Smooth muscle cell (in vitro differentiated cells): ENCODE data around the gene TMC1. TPM values are rescaled to one million over a fixed set of nuclear protein-coding genes. Genes with fewer than 3 reads are reported as not detected.

ENCODE experiments used
- DNase-seq: peaks from one replicate; lab custom pipeline; 2025; ENCODE audit not compliant: unreplicated experiment; lab: John Stamatoyannopoulos, UW
- H2AFZ ChIP-seq: fragments of 200-600 bp; sonication (generic); 2 replicates; pipeline ENCODE4 v1.6.0; 2016; ENCODE audit warnings: antibody characterized with exemption, low read depth, mild to moderate bottlenecking
- H3F3A ChIP-seq: fragments of 200-600 bp; sonication (generic); 2 replicates; pipeline ENCODE4 v1.6.0; 2017; ENCODE audit warnings: antibody characterized with exemption, low read depth
- H3K27ac ChIP-seq: fragments of 200-600 bp; sonication (generic); 2 replicates; pipeline ENCODE4 v1.5.1; 2016; ENCODE audit warnings: low read depth, mild to moderate bottlenecking
- H3K27me3 ChIP-seq: fragments of 200-600 bp; sonication (generic); 2 replicates; pipeline ENCODE4 v1.6.1; 2016; ENCODE audit warnings: low read depth, mild to moderate bottlenecking
- H3K36me3 ChIP-seq: fragments of 200-600 bp; sonication (generic); 2 replicates; pipeline ENCODE4 v1.5.1; 2016; ENCODE audit warnings: low read depth
- H3K4me1 ChIP-seq: fragments of 200-600 bp; sonication (generic); 2 replicates; pipeline ENCODE4 v1.5.1; 2016; ENCODE audit warnings: low read depth
- H3K4me2 ChIP-seq: fragments of 200-600 bp; sonication (generic); 2 replicates; pipeline ENCODE4 v1.6.0; 2016; ENCODE audit warnings: mild to moderate bottlenecking
- H3K4me3 ChIP-seq: fragments of 200-600 bp; sonication (generic); 2 replicates; pipeline ENCODE4 v1.5.1; 2016; ENCODE audit warnings: mild to moderate bottlenecking
- H3K79me2 ChIP-seq: fragments of 200-600 bp; sonication (generic); 2 replicates; pipeline ENCODE4 v1.6.0; 2016; ENCODE audit warnings: low read depth, mild to moderate bottlenecking
- H3K9ac ChIP-seq: fragments of 200-600 bp; sonication (generic); 2 replicates; pipeline ENCODE4 v1.6.0; 2016; ENCODE audit warnings: low read depth
- H3K9me3 ChIP-seq: fragments of 200-600 bp; sonication (generic); replicated peaks from 2 replicates; pipeline ENCODE4 v1.5.1; 2016; ENCODE audit warnings: low read depth
- H4K20me1 ChIP-seq: fragments of 200-600 bp; sonication (generic); 2 replicates; pipeline ENCODE4 v1.6.0; 2016; ENCODE audit warnings: low read depth
- CTCF ChIP-seq: fragments of 200-600 bp; sonication (generic); IDR thresholded peaks from 2 replicates; pipeline ENCODE4 v1.5.1; 2017; ENCODE audit warnings: borderline replicate concordance, mild to moderate bottlenecking, antibody characterized with exemption; ENCODE audit not compliant: insufficient read depth, poor library complexity, severe bottlenecking
- WGBS: methylation state at CpG from one replicate; pipeline ENCODE4 v1.1.7; 2016; ENCODE audit warnings: low lambda C conversion rate; 5-methylcytosine and 5-hydroxymethylcytosine counted together
- polyA plus RNA-seq: library from polyadenylated mRNA; unstranded; fragments of >200 nt; fragmentation: Nextera tagmentation; extraction: Ambion mirVana; gene quantifications from 2 replicates; pipeline ENCODE4 v1.2.1, GENCODE V29; 2016
- total RNA-seq: library from RNA; depleted of rRNA; stranded (reverse); fragments of >200 nt; gene quantifications from 2 replicates; pipeline ENCODE4 v1.2.3, GENCODE V29; 2014

Gene TMC1
- total and polyA plus RNA-seq, 2 experiments from 2014 or later = not detected

GRCh38 chr9:72808446-72808768, 287.0 kb downstream of the TMC1 start:
- H3K4me3 ChIP-seq = no peak overlapping the region
- 87% methylated on average over 2 of the region's 2 CpGs for WGBS
- H3K4me1 ChIP-seq = no peaks in the 10 kb centered on the region
- H3K4me2 ChIP-seq = no peak overlapping the region
- no peaks in the 10 kb centered on the region for H4K20me1 ChIP-seq
- H3K27ac ChIP-seq = no peak overlapping the region
- no peak for DNase-seq
- H3K79me2 ChIP-seq = no peaks in the 10 kb centered on the region
- no peaks in the 10 kb centered on the region for H3K27me3 ChIP-seq
- H3K9ac ChIP-seq = no peak overlapping the region
- H3K36me3 ChIP-seq = no peaks in the 10 kb centered on the region
- no peak overlapping the region for H2AFZ ChIP-seq
- H3F3A ChIP-seq = no peaks in the 10 kb centered on the region
- no peak for TF ChIP-seq CTCF
- no peaks in the 10 kb centered on the region for H3K9me3 ChIP-seq

- no peak for DNase-seq
- no peaks in the 10 kb centered on the region for H3F3A ChIP-seq
- H3K4me3 ChIP-seq = no peak overlapping the region
- no peak overlapping the region for H3K9ac ChIP-seq
- H3K4me2 ChIP-seq = no peak overlapping the region
- no peaks in the 10 kb centered on the region for H3K4me1 ChIP-seq
- H3K27me3 ChIP-seq = no peaks in the 10 kb centered on the region
- no peaks in the 10 kb centered on the region for H3K9me3 ChIP-seq
- no peaks in the 10 kb centered on the region for H4K20me1 ChIP-seq
- 94% methylated on average over 3 of the region's 3 CpGs for WGBS
- no peaks in the 10 kb centered on the region for H3K79me2 ChIP-seq
- no peaks in the 10 kb centered on the region for H3K36me3 ChIP-seq
- TF ChIP-seq CTCF = no peak
- H3K27ac ChIP-seq = no peak overlapping the region
- no peak overlapping the region for H2AFZ ChIP-seq
These were observed 288.2 kb downstream of the TMC1 start for GRCh38 chr9:72809586-72809985.

GRCh38 chr9:72812559-72813111, 291.2 kb downstream of the TMC1 start:
- Histone ChIP-seq H3K4me1 (no peaks in the 10 kb centered on the region), H3K9ac (no peak overlapping the region), H3F3A (no peaks in the 10 kb centered on the region), H3K27me3 (no peaks in the 10 kb centered on the region), H3K79me2 (no peaks in the 10 kb centered on the region), H3K36me3 (no peaks in the 10 kb centered on the region), H4K20me1 (no peaks in the 10 kb centered on the region), H3K4me3 (no peak overlapping the region), H3K4me2 (no peak overlapping the region), H3K9me3 (no peaks in the 10 kb centered on the region), H2AFZ (no peak overlapping the region), H3K27ac (no peak overlapping the region)
- WGBS = 74% methylated on average over 2 of the region's 2 CpGs
- TF ChIP-seq CTCF = no peak
- DNase-seq = no peak

- Histone ChIP-seq H3K27ac (no peak overlapping the region), H3K9ac (no peak overlapping the region), H3K79me2 (no peaks in the 10 kb centered on the region), H3F3A (no peaks in the 10 kb centered on the region), H3K4me3 (no peak overlapping the region), H2AFZ (no peak overlapping the region), H3K4me1 (no peaks in the 10 kb centered on the region), H3K9me3 (no peaks in the 10 kb centered on the region), H3K36me3 (no peaks in the 10 kb centered on the region), H3K27me3 (no peaks in the 10 kb centered on the region), H4K20me1 (no peaks in the 10 kb centered on the region), H3K4me2 (no peak overlapping the region)
- no peak for TF ChIP-seq CTCF
- no peak for DNase-seq
These were observed 292.1 kb downstream of the TMC1 start for GRCh38 chr9:72813544-72813943.
